GM12874 (cell line): ENCODE data around the gene RNF19B.

Experiments
- TF ChIP-seq, protein P1 (sequence below): IDR thresholded peaks from 2 replicates; pipeline ENCODE4 v1.5.1; 2011; ENCODE audit warnings: low read depth, mild to moderate bottlenecking, control low read depth, low read length, moderate library complexity; ENCODE audit not compliant: insufficient read depth

The RNF19B gene

DNA sequence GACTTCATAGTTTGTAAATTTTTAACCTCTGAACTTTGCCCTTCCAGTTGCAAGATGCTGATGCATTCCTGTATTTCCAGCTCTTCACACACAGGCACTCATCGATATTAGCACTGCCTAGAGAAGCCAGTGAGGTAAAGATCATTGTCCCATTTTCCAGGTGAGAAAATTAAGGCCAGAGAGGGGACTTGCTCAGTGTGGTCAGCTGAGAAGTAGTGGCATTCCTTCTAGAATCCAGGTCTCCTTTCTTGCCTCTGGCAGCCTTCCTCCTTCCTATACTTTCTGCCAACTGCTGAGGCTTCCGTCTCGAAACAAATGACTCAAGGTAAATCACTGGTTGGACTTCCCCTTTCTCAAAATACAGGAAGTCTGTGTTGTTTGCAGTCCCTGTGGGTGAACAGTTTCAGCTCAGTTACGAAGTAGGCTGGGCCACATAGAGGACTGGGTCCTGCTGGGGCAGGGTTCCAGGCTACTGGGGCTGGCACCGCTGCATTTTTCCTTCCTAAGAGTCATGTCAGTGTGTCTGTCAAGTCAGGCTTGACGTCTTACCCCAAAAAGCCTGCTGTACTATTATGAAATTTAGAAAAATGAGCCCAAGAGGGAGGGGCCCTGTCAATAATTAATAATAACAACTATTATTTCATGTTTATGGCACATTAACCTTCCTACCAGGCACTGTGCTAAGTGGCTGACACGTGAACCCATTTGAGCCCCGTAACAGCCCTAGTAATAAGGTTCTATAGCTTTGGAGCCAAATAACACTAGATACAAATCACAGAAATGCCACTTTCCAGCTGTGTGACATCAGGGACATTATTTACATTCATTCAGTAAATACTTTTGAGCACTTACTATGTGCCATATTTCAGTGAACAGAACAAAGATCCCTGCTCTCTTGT lies 16.6 kb upstream of the RNF19B start:
- TF ChIP-seq, protein P1, sequence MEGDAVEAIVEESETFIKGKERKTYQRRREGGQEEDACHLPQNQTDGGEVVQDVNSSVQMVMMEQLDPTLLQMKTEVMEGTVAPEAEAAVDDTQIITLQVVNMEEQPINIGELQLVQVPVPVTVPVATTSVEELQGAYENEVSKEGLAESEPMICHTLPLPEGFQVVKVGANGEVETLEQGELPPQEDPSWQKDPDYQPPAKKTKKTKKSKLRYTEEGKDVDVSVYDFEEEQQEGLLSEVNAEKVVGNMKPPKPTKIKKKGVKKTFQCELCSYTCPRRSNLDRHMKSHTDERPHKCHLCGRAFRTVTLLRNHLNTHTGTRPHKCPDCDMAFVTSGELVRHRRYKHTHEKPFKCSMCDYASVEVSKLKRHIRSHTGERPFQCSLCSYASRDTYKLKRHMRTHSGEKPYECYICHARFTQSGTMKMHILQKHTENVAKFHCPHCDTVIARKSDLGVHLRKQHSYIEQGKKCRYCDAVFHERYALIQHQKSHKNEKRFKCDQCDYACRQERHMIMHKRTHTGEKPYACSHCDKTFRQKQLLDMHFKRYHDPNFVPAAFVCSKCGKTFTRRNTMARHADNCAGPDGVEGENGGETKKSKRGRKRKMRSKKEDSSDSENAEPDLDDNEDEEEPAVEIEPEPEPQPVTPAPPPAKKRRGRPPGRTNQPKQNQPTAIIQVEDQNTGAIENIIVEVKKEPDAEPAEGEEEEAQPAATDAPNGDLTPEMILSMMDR = no peak

DNA sequence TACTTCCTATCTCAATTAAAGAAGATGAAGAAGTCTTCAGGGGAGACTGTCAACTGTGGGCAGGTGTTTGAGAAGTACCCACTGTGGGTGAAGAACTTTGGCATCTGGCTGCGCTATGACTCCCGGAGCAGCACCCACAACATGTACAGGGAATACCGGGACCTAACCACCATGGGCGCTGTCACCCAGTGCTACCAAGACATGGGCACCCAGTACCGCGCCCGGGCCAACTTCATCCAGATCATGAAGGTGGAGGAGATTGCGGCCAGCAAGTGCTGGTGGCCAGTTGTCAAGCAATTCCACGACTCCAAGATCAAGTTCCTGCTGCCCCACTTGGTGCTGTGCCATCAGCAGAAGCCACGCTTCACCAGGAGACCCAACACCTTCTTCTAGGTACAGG lies 15.5 kb upstream of the RNF19B start:
- TF ChIP-seq, protein P1 = no peak

DNA sequence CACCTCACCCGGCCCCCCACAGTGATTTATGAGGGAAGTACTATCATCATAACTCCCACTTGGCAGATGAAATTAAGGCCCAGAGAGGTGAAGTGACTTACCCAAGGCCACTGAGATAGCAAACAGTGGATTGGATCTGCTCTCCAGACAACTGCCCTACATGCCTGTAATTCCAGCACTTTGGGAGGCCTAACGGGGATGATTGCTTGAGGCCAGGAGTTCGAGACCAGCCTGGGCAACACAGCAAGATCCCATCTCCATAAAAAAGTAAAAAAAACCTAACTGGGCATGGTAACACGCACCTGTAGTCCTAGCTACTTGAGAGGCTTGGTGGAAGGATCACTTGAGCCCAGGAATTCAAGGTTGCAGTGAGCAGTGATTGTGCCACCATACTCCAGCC lies 14.2 kb upstream of the RNF19B start:
- TF ChIP-seq, protein P1 = no peak

DNA sequence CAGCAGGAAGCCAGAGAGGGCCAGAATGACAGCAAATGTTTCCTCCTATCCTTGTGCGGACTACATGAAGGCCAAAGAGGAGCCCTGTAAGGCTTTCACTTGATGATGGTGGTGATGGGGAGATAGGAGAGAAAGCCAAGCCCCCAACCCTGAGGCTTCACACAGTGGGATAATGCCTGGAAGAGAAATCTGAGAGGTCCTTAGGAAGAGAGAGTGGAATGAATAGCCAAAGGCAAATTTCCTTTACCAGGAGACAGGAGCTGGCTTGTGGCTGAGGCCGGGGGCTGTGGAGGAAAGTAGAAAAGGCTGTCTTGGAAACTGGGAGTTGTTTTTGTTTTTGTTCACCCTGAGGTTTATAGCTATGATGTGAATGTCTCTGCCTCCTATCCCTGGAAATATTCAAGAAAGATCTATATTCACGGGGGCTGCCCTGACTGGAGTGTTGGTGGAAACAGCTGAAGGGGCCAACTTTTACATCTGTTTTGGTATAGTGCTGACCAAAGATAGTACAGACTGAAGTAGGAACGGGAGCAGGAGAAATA lies 13.0 kb upstream of the RNF19B start:
- TF ChIP-seq, protein P1 = no peak

DNA sequence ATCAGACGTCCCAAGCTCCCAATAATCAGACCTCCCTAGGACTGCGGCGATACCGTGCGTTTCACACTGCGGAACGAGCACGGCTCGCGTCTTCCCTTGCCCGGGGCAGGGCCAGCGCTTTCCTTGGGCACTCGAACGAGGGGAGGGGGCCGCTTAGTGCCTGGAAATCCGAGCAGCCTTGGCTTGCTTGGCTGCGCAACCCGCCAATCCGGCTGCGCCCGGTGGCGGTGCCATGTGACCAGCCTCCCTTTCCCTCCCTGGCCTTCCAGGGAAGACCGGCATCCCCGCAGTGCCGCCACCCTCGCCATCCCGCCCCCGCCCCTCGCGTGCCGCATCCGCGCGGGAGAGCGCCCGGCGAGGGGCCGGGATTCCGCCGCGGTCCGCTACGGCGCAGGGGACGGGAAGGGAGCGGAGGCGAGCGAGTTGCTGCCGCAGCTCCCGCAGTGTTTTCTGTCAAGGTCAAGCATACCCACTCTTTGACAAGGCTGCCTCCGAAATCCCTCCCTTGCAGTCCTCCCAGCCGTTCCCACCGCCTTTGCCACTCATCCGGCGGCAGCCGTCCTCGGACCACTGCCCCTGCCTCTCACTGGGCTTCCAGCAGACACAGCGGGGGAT lies 8.3 kb upstream of the RNF19B start:
- TF ChIP-seq, protein P1 = no peak

DNA sequence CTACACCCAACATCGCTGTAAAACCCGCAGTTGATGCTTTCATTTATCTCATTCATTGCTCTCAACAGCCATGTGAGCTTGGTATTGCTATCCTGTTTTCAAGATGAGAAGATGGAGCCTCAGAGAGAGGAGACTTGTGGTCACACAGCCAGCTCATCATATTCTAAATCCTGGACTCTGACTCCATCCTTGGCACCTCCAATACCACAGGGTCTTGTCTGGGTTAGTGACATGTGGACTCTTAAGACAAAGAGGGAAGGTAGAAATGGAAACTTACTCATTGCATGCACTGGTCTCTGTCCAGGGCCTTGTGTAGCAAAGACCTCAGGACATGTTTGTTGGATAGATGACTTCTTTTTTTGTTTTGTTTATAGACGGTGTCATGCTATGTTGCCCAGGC lies 7.0 kb upstream of the RNF19B start:
- TF ChIP-seq, protein P1 = no peak

DNA sequence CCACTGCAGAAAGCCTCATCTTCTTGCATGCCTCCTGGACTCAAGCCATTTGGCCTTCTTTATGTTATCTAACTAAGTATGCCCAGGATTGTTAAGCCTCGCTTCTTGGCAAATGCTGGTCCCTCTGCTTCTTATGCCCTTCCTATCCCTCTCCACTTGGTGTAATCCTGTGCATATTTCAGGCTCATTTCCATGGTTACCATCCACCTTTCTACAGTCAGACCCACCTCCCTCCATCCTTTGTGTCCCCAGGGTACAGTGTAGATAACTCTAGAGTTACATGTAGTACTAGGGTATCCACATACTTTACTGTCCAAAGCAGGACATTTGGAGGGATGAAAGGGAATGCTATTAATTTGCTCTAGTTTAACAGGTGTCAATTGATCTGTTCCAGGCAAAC lies 6.5 kb upstream of the RNF19B start:
- TF ChIP-seq, protein P1 = no peak
